Vagina (tissue), 2 donors: Measurements from ENCODE around the gene BPIFA3. TPM values are rescaled to one million over a fixed set of nuclear protein-coding genes. Genes with fewer than 3 reads are reported as not detected.

Experiments
- DNase-seq, 2 donors: peaks; one replicate each; pipeline ENCODE4 v3.0.0-alpha.2; 2017; ENCODE audit errors: extremely low spot score in 2 of 2
- H3K27ac ChIP-seq: fragments of 200-600 bp; sonication (generic); one replicate; pipeline ENCODE4 v1.5.1; 2019
- H3K27me3 ChIP-seq: fragments of 200-600 bp; sonication (generic); one replicate; pipeline ENCODE4 v1.5.1; 2019
- H3K36me3 ChIP-seq, 2 donors: fragments of 200-600 bp; sonication (generic); one replicate each; pipeline ENCODE4 v1.5.1; 2017 to 2019
- H3K4me1 ChIP-seq: fragments of 200-600 bp; sonication (generic); one replicate; pipeline ENCODE4 v1.5.1; 2019
- H3K4me3 ChIP-seq, 2 donors: fragments of 200-600 bp; sonication (generic); 1 replicate in 1 of 2; 2 replicates in 1 of 2; pipeline ENCODE4 v1.5.1; 2016 to 2019
- H3K9me3 ChIP-seq: fragments of 200-600 bp; sonication (generic); one replicate; pipeline ENCODE4 v1.5.1; 2019
- POLR2A ChIP-seq, 2 donors: fragments of 450-650 bp; IDR thresholded peaks; one replicate each; pipeline ENCODE4 v1.6.1; 2017; ENCODE audit warnings: antibody characterized with exemption in 2 of 2, mild to moderate bottlenecking in 2 of 2, moderate library complexity in 2 of 2
- POLR2AphosphoS5 ChIP-seq, 2 donors: sonication (generic); formaldehyde crosslinking; IDR thresholded peaks; one replicate each; pipeline ENCODE4 v1.9.0; 2017; ENCODE audit warnings: antibody characterized with exemption in 2 of 2, mild to moderate bottlenecking in 2 of 2, low read depth in 1 of 2; ENCODE audit not compliant: insufficient read depth in 1 of 2
- intact Hi-C: fragments of 100-400 bp; cut with DNase I; formaldehyde crosslinking; loops from one replicate; pipeline ENCODE4 v1.15.1; 2023
- total RNA-seq: library from RNA; depleted of rRNA; stranded (reverse); fragments of >200 nt; gene quantifications from one replicate; pipeline ENCODE4 v1.2.3, GENCODE V29; 2016
- TF ChIP-seq, protein P1 (sequence below), 3 experiments: fragments of 450-650 bp in 2 of 3; fragments of 200-600 bp in 1 of 3; sonication (generic) in 1 of 3; IDR thresholded peaks; one replicate each; pipeline ENCODE4 v1.5.1; 2017 to 2019; ENCODE audit warnings: antibody characterized with exemption in 3 of 3, mild to moderate bottlenecking in 2 of 3, moderate library complexity in 2 of 3

BPIFA3 gene
- not detected for total RNA-seq

DNA sequence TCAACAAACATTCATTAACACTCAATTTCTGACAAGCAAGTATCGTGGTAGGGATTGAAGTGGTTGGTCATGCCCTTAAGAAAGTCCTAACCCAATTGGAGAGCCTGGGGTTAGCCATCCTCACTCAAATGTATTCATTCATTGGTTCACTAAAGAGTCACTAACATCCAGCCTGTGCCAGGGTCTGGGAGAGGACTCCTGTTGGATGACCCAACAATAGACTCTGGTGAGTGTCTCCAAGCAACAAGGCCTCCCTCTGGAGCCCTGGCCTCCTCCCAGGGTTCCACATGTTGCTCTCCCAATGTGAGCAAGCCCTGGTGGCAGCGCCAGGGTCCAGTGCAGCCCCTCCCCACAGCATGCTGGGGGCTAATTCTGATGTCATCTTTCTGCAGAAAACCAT, at the start of gene BPIFA3:
BPIFA3 (plus strand) TSS at position 301 of the 400 bp plus-strand sequence. CDS start 185 bp downstream, outside the sequence.
- Histone ChIP-seq H3K4me3 (no peak within 1 kb of the TSS), H3K4me1 (no peaks in the 10 kb centered on the region), H3K36me3 (no peaks in the 10 kb centered on the region), H3K27me3 (no peaks in the 10 kb centered on the region), H3K27ac (no peak within 1 kb of the TSS), H3K9me3 (no peaks in the 10 kb centered on the region)
- no peak for DNase-seq
- TF ChIP-seq, protein P1, sequence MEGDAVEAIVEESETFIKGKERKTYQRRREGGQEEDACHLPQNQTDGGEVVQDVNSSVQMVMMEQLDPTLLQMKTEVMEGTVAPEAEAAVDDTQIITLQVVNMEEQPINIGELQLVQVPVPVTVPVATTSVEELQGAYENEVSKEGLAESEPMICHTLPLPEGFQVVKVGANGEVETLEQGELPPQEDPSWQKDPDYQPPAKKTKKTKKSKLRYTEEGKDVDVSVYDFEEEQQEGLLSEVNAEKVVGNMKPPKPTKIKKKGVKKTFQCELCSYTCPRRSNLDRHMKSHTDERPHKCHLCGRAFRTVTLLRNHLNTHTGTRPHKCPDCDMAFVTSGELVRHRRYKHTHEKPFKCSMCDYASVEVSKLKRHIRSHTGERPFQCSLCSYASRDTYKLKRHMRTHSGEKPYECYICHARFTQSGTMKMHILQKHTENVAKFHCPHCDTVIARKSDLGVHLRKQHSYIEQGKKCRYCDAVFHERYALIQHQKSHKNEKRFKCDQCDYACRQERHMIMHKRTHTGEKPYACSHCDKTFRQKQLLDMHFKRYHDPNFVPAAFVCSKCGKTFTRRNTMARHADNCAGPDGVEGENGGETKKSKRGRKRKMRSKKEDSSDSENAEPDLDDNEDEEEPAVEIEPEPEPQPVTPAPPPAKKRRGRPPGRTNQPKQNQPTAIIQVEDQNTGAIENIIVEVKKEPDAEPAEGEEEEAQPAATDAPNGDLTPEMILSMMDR (IDR thresholded peaks at IDR 0.05): no peak
- no peak for TF ChIP-seq POLR2A (IDR thresholded peaks at IDR 0.05)
- no peak for TF ChIP-seq POLR2AphosphoS5 (IDR thresholded peaks at IDR 0.05; ENCODE audit: insufficient read depth in 1 of 2, low read depth in 1 of 2)
- intact Hi-C loops: no loop called here

DNA sequence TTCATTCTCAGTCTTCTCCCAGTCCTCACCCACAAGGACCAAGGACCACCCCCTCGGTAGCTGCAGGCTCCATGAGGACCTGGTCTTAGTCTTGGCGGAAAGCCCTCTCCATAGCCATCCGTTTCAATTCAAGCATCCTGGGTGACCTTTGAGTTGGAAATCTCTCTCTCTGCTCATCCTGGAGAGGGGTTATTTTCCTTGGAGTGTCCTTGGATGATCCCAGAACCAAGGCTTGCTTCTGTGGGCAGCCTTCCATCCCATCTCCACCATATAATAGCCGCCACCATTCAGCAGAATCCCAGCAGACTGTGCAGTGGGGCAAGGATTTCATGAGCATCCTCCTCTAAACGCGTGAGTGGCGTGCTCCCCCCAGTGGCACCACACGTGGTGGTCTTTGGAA, 49.3 kb upstream of the BPIFA3 start, which contains the start of gene BPIFA2:
BPIFA2 (plus strand) TSS at position 301 of the 400 bp plus-strand sequence. CDS start 987 bp downstream, outside the sequence.
- Histone ChIP-seq H3K27me3 (no peaks in the 10 kb centered on the region), H3K4me1 (no peaks in the 10 kb centered on the region), H3K27ac (no peak within 1 kb of the TSS), H3K9me3 (no peaks in the 10 kb centered on the region), H3K36me3 (no peaks in the 10 kb centered on the region), H3K4me3 (no peak within 1 kb of the TSS)
- no peak for DNase-seq
- intact Hi-C loops: no loop called here
- TF ChIP-seq POLR2A (IDR thresholded peaks at IDR 0.05): no peak

DNA sequence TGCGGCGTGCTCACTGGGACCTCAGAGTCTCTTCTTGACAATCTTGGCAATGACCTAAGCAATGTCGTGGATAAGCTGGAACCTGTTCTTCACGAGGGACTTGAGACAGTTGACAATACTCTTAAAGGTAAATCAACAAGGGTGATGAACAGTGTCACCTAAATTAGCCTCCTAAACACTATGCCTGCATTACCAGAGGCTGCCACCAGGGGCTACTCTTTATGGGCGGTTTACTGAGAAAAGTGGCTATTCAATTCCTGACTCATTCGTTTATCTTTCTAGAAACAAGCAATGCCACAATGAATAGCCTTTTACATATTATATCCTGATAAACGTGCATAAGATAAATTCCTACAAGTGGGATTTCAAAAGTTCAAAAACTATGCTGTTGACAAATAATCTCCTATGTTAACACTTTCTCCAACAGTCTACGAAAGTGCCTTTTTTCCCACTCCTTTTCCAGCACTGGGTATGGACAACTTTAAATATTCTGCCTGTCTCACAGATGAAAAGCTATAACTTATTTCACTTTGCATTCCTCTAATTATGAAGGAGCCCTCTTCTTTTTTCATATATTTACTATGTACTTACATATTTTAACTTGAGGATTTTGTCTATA, 47.9 kb upstream of the BPIFA3 start:
- DNase-seq: no peak
- Histone ChIP-seq H3K27me3 (no peaks in the 10 kb centered on the region), H3K27ac (no peak overlapping the region), H3K9me3 (no peaks in the 10 kb centered on the region), H3K4me1 (no peaks in the 10 kb centered on the region), H3K36me3 (no peaks in the 10 kb centered on the region), H3K4me3 (no peak overlapping the region)
- no peak for TF ChIP-seq POLR2A (IDR thresholded peaks at IDR 0.05)
- TF ChIP-seq POLR2AphosphoS5 (IDR thresholded peaks at IDR 0.05; ENCODE audit: insufficient read depth in 1 of 2, low read depth in 1 of 2): no peak
- TF ChIP-seq, protein P1 (IDR thresholded peaks at IDR 0.05): no peak
- intact Hi-C loops: no loop called here

DNA sequence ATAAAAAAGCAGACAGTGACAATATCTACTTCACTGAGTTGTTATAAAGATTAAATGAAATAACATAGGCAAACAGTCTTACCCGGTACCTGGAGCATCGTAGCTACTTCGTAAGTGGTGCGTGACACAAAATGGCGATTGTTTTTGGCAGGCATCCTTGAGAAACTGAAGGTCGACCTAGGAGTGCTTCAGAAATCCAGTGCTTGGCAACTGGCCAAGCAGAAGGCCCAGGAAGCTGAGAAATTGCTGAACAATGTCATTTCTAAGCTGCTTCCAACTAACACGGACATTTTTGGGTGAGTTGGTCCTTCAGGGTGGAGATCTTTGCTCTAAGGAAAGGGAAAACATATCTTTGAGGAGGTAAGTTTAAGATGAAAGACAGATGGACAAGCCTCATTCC, 44.4 kb upstream of the BPIFA3 start:
- no peak for DNase-seq
- Histone ChIP-seq H3K9me3 (no peaks in the 10 kb centered on the region), H3K4me3 (no peak overlapping the region), H3K27ac (no peak overlapping the region), H3K27me3 (no peaks in the 10 kb centered on the region), H3K36me3 (no peaks in the 10 kb centered on the region), H3K4me1 (no peaks in the 10 kb centered on the region)
- intact Hi-C loops: no loop called here
- TF ChIP-seq POLR2A (IDR thresholded peaks at IDR 0.05): no peak

DNA sequence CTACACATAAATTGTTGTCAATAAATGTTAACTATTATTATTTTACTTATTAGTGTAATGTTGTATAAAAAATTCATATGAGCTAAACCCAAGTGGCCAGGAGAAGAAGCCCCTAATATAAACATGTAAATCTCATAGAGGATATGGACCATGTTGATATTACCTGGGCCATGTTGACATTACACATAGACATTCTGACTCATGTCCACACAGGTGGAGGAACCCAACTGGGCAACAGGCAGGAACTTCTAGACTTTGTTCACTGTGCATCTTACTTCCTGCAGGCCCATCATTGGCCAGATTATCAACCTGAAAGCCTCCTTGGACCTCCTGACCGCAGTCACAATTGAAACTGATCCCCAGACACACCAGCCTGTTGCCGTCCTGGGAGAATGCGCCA, 42.0 kb upstream of the BPIFA3 start:
- TF ChIP-seq, protein P1 (IDR thresholded peaks at IDR 0.05): no peak
- TF ChIP-seq POLR2A (IDR thresholded peaks at IDR 0.05) (no peak), POLR2AphosphoS5 (IDR thresholded peaks at IDR 0.05; ENCODE audit: insufficient read depth in 1 of 2, low read depth in 1 of 2) (no peak)
- no peak overlapping the region for H3K4me3 ChIP-seq
- DNase-seq: no peak

DNA sequence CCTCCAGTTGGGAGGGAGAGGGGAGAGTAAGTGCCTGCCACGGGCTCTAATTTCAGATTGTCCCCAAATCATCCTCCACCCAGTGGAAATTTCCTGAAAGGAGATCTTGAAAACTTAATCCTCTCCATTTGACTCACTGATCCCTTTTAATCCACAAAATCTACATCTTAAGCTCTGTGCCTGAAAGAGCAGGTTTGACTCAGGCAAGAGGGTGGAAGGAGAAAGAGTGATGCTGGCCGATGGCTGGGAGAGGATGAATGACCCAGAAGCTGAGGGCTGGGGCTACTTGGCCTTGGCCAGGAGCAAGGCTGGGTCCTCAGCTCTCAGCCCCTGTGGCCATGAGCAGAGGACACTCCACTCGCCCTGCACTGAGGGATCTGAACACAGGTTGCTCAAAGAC, 41.1 kb upstream of the BPIFA3 start:
- no peaks in the 10 kb centered on the region for H3K4me1 ChIP-seq
- H3K27me3 ChIP-seq: no peaks in the 10 kb centered on the region
- no peak for DNase-seq
- TF ChIP-seq POLR2A (IDR thresholded peaks at IDR 0.05): no peak
- no peak for TF ChIP-seq POLR2AphosphoS5 (IDR thresholded peaks at IDR 0.05; ENCODE audit: insufficient read depth in 1 of 2, low read depth in 1 of 2)
- TF ChIP-seq, protein P1 (IDR thresholded peaks at IDR 0.05): no peak
- H3K27ac ChIP-seq: no peak overlapping the region
- no peaks in the 10 kb centered on the region for H3K36me3 ChIP-seq
- H3K4me3 ChIP-seq: no peak overlapping the region
- H3K9me3 ChIP-seq: no peaks in the 10 kb centered on the region
- intact Hi-C loops: no loop called here

More for the DNA sequence above, 42.0 kb upstream of the BPIFA3 start:
- Histone ChIP-seq H3K27me3 (no peaks in the 10 kb centered on the region), H3K36me3 (no peaks in the 10 kb centered on the region), H3K27ac (no peak overlapping the region), H3K4me1 (no peaks in the 10 kb centered on the region), H3K9me3 (no peaks in the 10 kb centered on the region)
- intact Hi-C loops: no loop called here
